Natural killer cell (primary cell): Measurements from ENCODE around the gene MYOZ3. TPM values are rescaled to one million over a fixed set of nuclear protein-coding genes. Genes with fewer than 3 reads are reported as not detected.

Source experiments
- ATAC-seq, 3 donors: fragments of 150-1000 bp in 2 of 3; fragments of 200-7000 bp in 1 of 3; cut with Tn5 transposase; 1 replicate in 1 of 3; 2 replicates in 2 of 3; pipeline ENCODE4 v1.10.0; 2021; ENCODE audit warnings: mild to moderate bottlenecking in 2 of 3, moderate library complexity in 2 of 3
- DNase-seq, 2 donors: peaks; one replicate each; pipeline versions ENCODE4 v3.0.0 to v3.0.0-alpha.2; 2013 to 2021; ENCODE audit warnings: mixed read lengths in 1 of 2
- H3K27ac ChIP-seq: one replicate; pipeline ENCODE4 v1.5.1; 2013; ENCODE audit warnings: mild to moderate bottlenecking, low read length
- H3K27me3 ChIP-seq: one replicate; pipeline ENCODE4 v1.6.1; 2013; ENCODE audit warnings: low read length; ENCODE audit not compliant: control insufficient read depth, insufficient read depth
- H3K36me3 ChIP-seq: one replicate; pipeline ENCODE4 v1.6.1; 2013; ENCODE audit warnings: low read length; ENCODE audit not compliant: control insufficient read depth, insufficient read depth
- H3K4me1 ChIP-seq: one replicate; pipeline ENCODE4 v1.6.1; 2013; ENCODE audit warnings: low read length; ENCODE audit not compliant: control insufficient read depth, insufficient read depth
- H3K4me3 ChIP-seq: one replicate; pipeline ENCODE4 v1.5.1; 2013; ENCODE audit warnings: low read length
- H3K9me3 ChIP-seq: one replicate; pipeline ENCODE4 v1.6.1; 2013; ENCODE audit warnings: low read length; ENCODE audit not compliant: control insufficient read depth, insufficient read depth
- H3K27ac Mint-ChIP-seq, 2 donors: one replicate each; pipeline ENCODE4 v1.8.0; 2022; ENCODE audit warnings: mild to moderate bottlenecking in 2 of 2, mixed read lengths in 2 of 2, moderate library complexity in 1 of 2
- H3K27me3 Mint-ChIP-seq, 2 donors: one replicate each; pipeline ENCODE4 v1.8.0; 2022; ENCODE audit warnings: low read depth in 2 of 2, mixed read lengths in 2 of 2
- H3K36me3 Mint-ChIP-seq: one replicate; pipeline ENCODE4 v1.8.0; 2022; ENCODE audit warnings: mixed read lengths
- H3K4me1 Mint-ChIP-seq, 2 donors: one replicate each; pipeline ENCODE4 v1.8.0; 2022; ENCODE audit warnings: mixed read lengths in 2 of 2
- H3K4me3 Mint-ChIP-seq: one replicate; pipeline ENCODE4 v1.8.0; 2022; ENCODE audit warnings: mild to moderate bottlenecking, moderate library complexity, mixed read lengths
- H3K9me3 Mint-ChIP-seq, 2 donors: one replicate each; pipeline ENCODE4 v1.8.0; 2022; ENCODE audit warnings: mixed read lengths in 2 of 2
- CTCF ChIP-seq: fragments of 200-600 bp; IDR thresholded peaks from one replicate; pipeline ENCODE4 v1.8.0; 2022; ENCODE audit warnings: antibody characterized with exemption
- WGBS: methylation state at CpG from one replicate; pipeline ENCODE4 v1.1.7; 2013; ENCODE audit warnings: missing lambda C conversion rate; ENCODE audit not compliant: insufficient coverage; 5-methylcytosine and 5-hydroxymethylcytosine counted together
- intact Hi-C: fragments of 100-400 bp; cut with micrococcal nuclease; formaldehyde crosslinking; loops from one replicate; pipeline ENCODE4 v1.14.2; 2022
- total RNA-seq, 4 donors: library from RNA; stranded (reverse); fragments of 120-200 nt in 1 of 4; gene quantifications; one replicate each; pipeline versions ENCODE4 v1.2.3 to v1.2.4, GENCODE V29; 2013 to 2022

The MYOZ3 gene
- total RNA-seq, 3 donors from 2014 or later (not counting 1 experiment from before 2014, with no cell fraction given): not detected

- H3K9me3 Mint-ChIP-seq: no peaks in the 10 kb centered on the region
- no peak for DNase-seq
- no peak within 1 kb of the TSS for H3K27ac ChIP-seq
- no peaks in the 10 kb centered on the region for H3K9me3 ChIP-seq
- peaks cover 8 to 29% of the 10 kb centered on the region in 2 donors for H3K27me3 Mint-ChIP-seq
- WGBS: 84% methylated on average over 14 of the region's 14 CpGs
- no peak within 1 kb of the TSS for H3K4me3 ChIP-seq
- intact Hi-C loops: no loop called here
- no peak for ATAC-seq
- H3K27me3 ChIP-seq: no peaks in the 10 kb centered on the region
- no peaks in the 10 kb centered on the region for H3K4me1 Mint-ChIP-seq
- no peak within 1 kb of the TSS for H3K4me3 Mint-ChIP-seq
- no peaks in the 10 kb centered on the region for H3K36me3 ChIP-seq
- no peak for TF ChIP-seq CTCF
- no peaks in the 10 kb centered on the region for H3K36me3 Mint-ChIP-seq
- H3K4me1 ChIP-seq: no peaks in the 10 kb centered on the region
- no peak within 1 kb of the TSS for H3K27ac Mint-ChIP-seq
Observed at GRCh38 chr5:150640311-150641005, 20.6 kb upstream of the MYOZ3 start, which contains the start of gene SYNPO. TSS of gene SYNPO (plus strand) at chr5:150640660. CDS start at chr5:150648276, 7,616 bp downstream.

- H3K9me3 ChIP-seq: no peaks in the 10 kb centered on the region
- Mint-ChIP-seq H3K9me3 (no peaks in the 10 kb centered on the region), H3K36me3 (no peaks in the 10 kb centered on the region), H3K4me3 (no peak overlapping the region), H3K4me1 (no peaks in the 10 kb centered on the region), H3K27ac (no peak overlapping the region), H3K27me3 (peaks cover 3 to 28% of the 10 kb centered on the region in 2 donors)
- no peaks in the 10 kb centered on the region for H3K36me3 ChIP-seq
- H3K4me3 ChIP-seq: no peak overlapping the region
- ATAC-seq: no peak
- H3K27ac ChIP-seq: no peak overlapping the region
- intact Hi-C loops: no loop called here
- no peak for TF ChIP-seq CTCF
- 88% methylated on average over 8 of the region's 9 CpGs for WGBS
- no peaks in the 10 kb centered on the region for H3K27me3 ChIP-seq
- DNase-seq: no peak
- no peaks in the 10 kb centered on the region for H3K4me1 ChIP-seq
Observed at GRCh38 chr5:150641006-150641570, 20.0 kb upstream of the MYOZ3 start.

GRCh38 chr5:150641824-150642566 is 19.1 kb upstream of the MYOZ3 start:
- no peak overlapping the region for H3K4me3 ChIP-seq
- intact Hi-C loops: no loop called here
- H3K36me3 ChIP-seq: no peaks in the 10 kb centered on the region
- H3K4me1 ChIP-seq: no peaks in the 10 kb centered on the region
- H3K4me3 Mint-ChIP-seq: no peak overlapping the region
- no peaks in the 10 kb centered on the region for H3K27me3 ChIP-seq
- TF ChIP-seq CTCF: no peak
- no peaks in the 10 kb centered on the region for H3K9me3 ChIP-seq
- no peak for ATAC-seq
- H3K4me1 Mint-ChIP-seq: no peaks in the 10 kb centered on the region
- DNase-seq: no peak
- H3K27ac ChIP-seq: no peak overlapping the region
- H3K27me3 Mint-ChIP-seq: peaks cover 0 to 19% of the 10 kb centered on the region in 2 donors
- no peaks in the 10 kb centered on the region for H3K36me3 Mint-ChIP-seq
- 87% methylated on average over 5 of the region's 5 CpGs for WGBS
- H3K27ac Mint-ChIP-seq: no peak overlapping the region
- H3K9me3 Mint-ChIP-seq: no peaks in the 10 kb centered on the region
